Left forelimb (tissue), 1 donor: ENCODE data around the gene LIPA.
"Not testable (repeated sequence)": the region's sequence is repeated elsewhere in the genome, so short reads cannot be mapped to it uniquely, and the experiment has no call there.

ENCODE experiments used
- DNase-seq: peaks from one replicate; pipeline ENCODE4 v3.0.0-alpha.2; 2018; ENCODE audit warnings: low spot score

Gene LIPA

GRCh38 chr10:89270153-89270483 is 18.5 kb upstream of the LIPA start:
- no peak for DNase-seq

GRCh38 chr10:89269433-89270152 is 18.0 kb upstream of the LIPA start:
- no peak for DNase-seq

GRCh38 chr10:89266721-89267453 is 15.3 kb upstream of the LIPA start:
- DNase-seq: no peak

- no peak for DNase-seq
These were observed 12.0 kb upstream of the LIPA start for GRCh38 chr10:89263531-89263930.

GRCh38 chr10:89263091-89263490 is 11.5 kb upstream of the LIPA start:
- no peak for DNase-seq

GRCh38 chr10:89262086-89263051 is 10.8 kb upstream of the LIPA start:
- no peak for DNase-seq

GRCh38 chr10:89258881-89259280 is 7.3 kb upstream of the LIPA start:
- no peak for DNase-seq

- no peak for DNase-seq
These were observed 6.0 kb upstream of the LIPA start for GRCh38 chr10:89257581-89257980.

GRCh38 chr10:89256962-89257361 is 5.4 kb upstream of the LIPA start:
- DNase-seq: no peak

- no peak for DNase-seq
These were observed 4.8 kb upstream of the LIPA start for GRCh38 chr10:89256340-89256739.

GRCh38 chr10:89255793-89256192 is 4.2 kb upstream of the LIPA start:
- no peak for DNase-seq

- DNase-seq: not testable (repeated sequence)
These were observed 3.6 kb upstream of the LIPA start for GRCh38 chr10:89255091-89255579.

- no peak for DNase-seq
These were observed 630 bp upstream of the LIPA start for GRCh38 chr10:89252225-89252585.

- no peak for DNase-seq
These were observed 638 bp downstream of the LIPA start for GRCh38 chr10:89250865-89251408.

- no peak for DNase-seq
These were observed 2.6 kb downstream of the LIPA start for GRCh38 chr10:89248990-89249389.

- DNase-seq: not testable (repeated sequence)
These were observed 4.0 kb downstream of the LIPA start for GRCh38 chr10:89247623-89248022.

- DNase-seq: no peak
These were observed 5.8 kb downstream of the LIPA start for GRCh38 chr10:89245802-89246201.

GRCh38 chr10:89242840-89243568 is 8.6 kb downstream of the LIPA start:
- DNase-seq: no peak

GRCh38 chr10:89242345-89242684 is 9.3 kb downstream of the LIPA start:
- no peak for DNase-seq

- DNase-seq: no peak
These were observed 9.9 kb downstream of the LIPA start for GRCh38 chr10:89241486-89242344.

GRCh38 chr10:89241026-89241425 is 10.5 kb downstream of the LIPA start:
- DNase-seq: no peak
